H9 (cell line): ENCODE data around the gene EFNA5. TPM values are rescaled to one million over a fixed set of nuclear protein-coding genes. Genes with fewer than 3 reads are reported as not detected.
A peak's percentile ranks its signal among the peaks of the same experiment; 100 is the strongest.

Experiments
- DNase-seq: peaks from one replicate; pipeline ENCODE4 v3.0.0-alpha.2; 2017
- H2AFZ ChIP-seq: one replicate; pipeline ENCODE4 v1.6.1; 2013; ENCODE audit warnings: mild to moderate bottlenecking, low read length, control low read depth, moderate library complexity
- H2AK5ac ChIP-seq: 2 replicates; pipeline ENCODE4 v1.6.1; 2013; ENCODE audit warnings: low read length, control low read depth, mixed read lengths; ENCODE audit not compliant: insufficient read length
- H2BK120ac ChIP-seq: one replicate; pipeline ENCODE4 v1.6.1; 2013; ENCODE audit warnings: low read depth, mild to moderate bottlenecking, low read length, control low read depth, inconsistent platforms; ENCODE audit not compliant: poor library complexity, severe bottlenecking
- H2BK12ac ChIP-seq: 2 replicates; pipeline ENCODE4 v1.6.1; 2013; ENCODE audit warnings: low read length, control low read depth, mixed read lengths, low read depth; ENCODE audit not compliant: insufficient read length
- H2BK15ac ChIP-seq: 2 replicates; pipeline ENCODE4 v1.6.1; 2013; ENCODE audit warnings: low read depth, low read length, control low read depth
- H2BK20ac ChIP-seq: one replicate; pipeline ENCODE4 v1.6.1; 2013; ENCODE audit warnings: low read depth, mild to moderate bottlenecking, low read length, control low read depth, inconsistent platforms; ENCODE audit not compliant: poor library complexity, severe bottlenecking
- H2BK5ac ChIP-seq: 2 replicates; pipeline ENCODE4 v1.6.1; 2013; ENCODE audit warnings: low read length, control low read depth, mixed read lengths; ENCODE audit not compliant: insufficient read length
- H3K14ac ChIP-seq: 2 replicates; pipeline ENCODE4 v1.6.1; 2013; ENCODE audit warnings: low read length, control low read depth; ENCODE audit not compliant: insufficient read depth
- H3K18ac ChIP-seq: 2 replicates; pipeline ENCODE4 v1.6.1; 2013; ENCODE audit warnings: low read depth, mild to moderate bottlenecking, mixed read lengths, low read length, control low read depth; ENCODE audit not compliant: insufficient read length
- H3K23ac ChIP-seq: 2 replicates; pipeline ENCODE4 v1.6.1; 2013; ENCODE audit warnings: low read length, control low read depth, mixed read lengths, low read depth; ENCODE audit not compliant: insufficient read length
- H3K23me2 ChIP-seq: 2 replicates; pipeline ENCODE4 v1.6.1; 2013; ENCODE audit warnings: low read depth, mild to moderate bottlenecking, mixed read lengths, low read length, control low read depth; ENCODE audit not compliant: insufficient read length, poor library complexity, severe bottlenecking
- H3K27ac ChIP-seq: 2 replicates; pipeline ENCODE4 v1.5.1; 2013; ENCODE audit warnings: low read length, control low read depth, mixed read lengths, low read depth; ENCODE audit not compliant: insufficient read length
- H3K27me3 ChIP-seq: 2 replicates; pipeline ENCODE4 v1.6.1; 2013; ENCODE audit warnings: low read length, control low read depth, inconsistent platforms; ENCODE audit not compliant: insufficient read depth
- H3K4ac ChIP-seq: 2 replicates; pipeline ENCODE4 v1.6.1; 2013; ENCODE audit warnings: low read depth, mild to moderate bottlenecking, control low read depth, inconsistent platforms, low read length, moderate library complexity
- H3K4me1 ChIP-seq: 2 replicates; pipeline ENCODE4 v1.6.1; 2013; ENCODE audit warnings: low read length, control low read depth, inconsistent platforms; ENCODE audit not compliant: insufficient read depth
- H3K4me2 ChIP-seq: 2 replicates; pipeline ENCODE4 v1.6.1; 2013; ENCODE audit warnings: low read length, control low read depth, mixed read lengths; ENCODE audit not compliant: insufficient read length, insufficient read depth
- H3K56ac ChIP-seq: 2 replicates; pipeline ENCODE4 v1.6.1; 2013; ENCODE audit warnings: low read depth, mild to moderate bottlenecking, mixed read lengths, low read length, control low read depth; ENCODE audit not compliant: insufficient read length
- H3K79me1 ChIP-seq: 2 replicates; pipeline ENCODE4 v1.6.1; 2013; ENCODE audit warnings: low read depth, mild to moderate bottlenecking, moderate library complexity, low read length, control low read depth, inconsistent platforms; ENCODE audit not compliant: insufficient read depth, poor library complexity, severe bottlenecking
- H3K79me2 ChIP-seq: 2 replicates; pipeline ENCODE4 v1.6.1; 2013; ENCODE audit warnings: low read length, control low read depth, inconsistent platforms; ENCODE audit not compliant: insufficient read depth
- H3K9ac ChIP-seq: 2 replicates; pipeline ENCODE4 v1.6.1; 2013; ENCODE audit warnings: low read length, control low read depth, mixed read lengths; ENCODE audit not compliant: insufficient read length; ENCODE audit errors: extremely low read depth
- H3K9me3 ChIP-seq: one replicate; pipeline ENCODE4 v1.6.1; 2013; ENCODE audit warnings: low read depth, low read length, inconsistent platforms; ENCODE audit not compliant: control insufficient read depth
- H3T11ph ChIP-seq: one replicate; pipeline ENCODE4 v1.6.1; 2013; ENCODE audit warnings: mild to moderate bottlenecking, low read length, control low read depth, inconsistent platforms
- H4K20me1 ChIP-seq: one replicate; pipeline ENCODE4 v1.6.1; 2013; ENCODE audit not compliant: control insufficient read depth, insufficient read length, insufficient read depth
- H4K5ac ChIP-seq: 2 replicates; pipeline ENCODE4 v1.6.1; 2013; ENCODE audit warnings: low read depth, mild to moderate bottlenecking, mixed read lengths, low read length, control low read depth; ENCODE audit not compliant: insufficient read length
- H4K8ac ChIP-seq: replicated peaks from 2 replicates; pipeline ENCODE4 v1.6.1; 2013; ENCODE audit warnings: low read length, control low read depth, mixed read lengths, low read depth; ENCODE audit not compliant: insufficient read length
- H4K91ac ChIP-seq: 2 replicates; pipeline ENCODE4 v1.6.1; 2013; ENCODE audit warnings: low read depth, mild to moderate bottlenecking, moderate library complexity, mixed read lengths, low read length, control low read depth; ENCODE audit not compliant: insufficient read length
- H3K27ac Mint-ChIP-seq, 3 experiments: 2 replicates in 2 of 3; 3 replicates in 1 of 3; pipeline ENCODE4 v1.8.0; 2020 to 2021; ENCODE audit warnings: mixed read lengths in 3 of 3, mild to moderate bottlenecking in 1 of 3, moderate library complexity in 1 of 3
- H3K27me3 Mint-ChIP-seq: 2 replicates; pipeline ENCODE4 v1.8.0; 2021; ENCODE audit warnings: low read depth, mild to moderate bottlenecking, moderate library complexity, mixed read lengths
- H3K36me3 Mint-ChIP-seq, 3 experiments: 2 replicates in 2 of 3; 3 replicates in 1 of 3; pipeline ENCODE4 v1.8.0; 2020 to 2021; ENCODE audit warnings: low read depth in 3 of 3, mixed read lengths in 3 of 3; ENCODE audit not compliant: insufficient read depth in 1 of 3
- H3K4me1 Mint-ChIP-seq, 2 experiments: 2 replicates each; pipeline ENCODE4 v1.8.0; 2020; ENCODE audit warnings: mixed read lengths in 2 of 2
- H3K4me3 Mint-ChIP-seq, 2 experiments: 2 replicates in 1 of 2; 3 replicates in 1 of 2; pipeline ENCODE4 v1.8.0; 2020 to 2021; ENCODE audit warnings: mild to moderate bottlenecking in 2 of 2, mixed read lengths in 2 of 2, moderate library complexity in 1 of 2
- H3K9me3 Mint-ChIP-seq, 2 experiments: 2 replicates in 1 of 2; 3 replicates in 1 of 2; pipeline ENCODE4 v1.8.0; 2020; ENCODE audit warnings: mild to moderate bottlenecking in 2 of 2, mixed read lengths in 2 of 2, moderate library complexity in 1 of 2
- WGBS: extraction: QIAGEN DNeasy Blood & Tissue Kit; methylation state at CpG from one replicate; pipeline ENCODE4 v1.1.7; 2013; ENCODE audit warnings: missing lambda C conversion rate, low lambda C conversion rate, mixed read lengths; ENCODE audit not compliant: insufficient read length; ENCODE audit errors: extremely low coverage; 5-methylcytosine and 5-hydroxymethylcytosine counted together
- total RNA-seq: library from RNA; stranded (reverse); gene quantifications from 2 replicates; pipeline ENCODE4 v1.2.1, GENCODE V29; 2021
- TF ChIP-seq, protein P1 (sequence below): fragments of 200-600 bp; sonication (generic); conservative IDR thresholded peaks from 3 replicates; pipeline ENCODE4 v1.8.0; 2021; ENCODE audit warnings: antibody characterized with exemption, mild to moderate bottlenecking

Gene EFNA5
- total RNA-seq, 1 experiment from 2014 or later: 20.4 TPM

DNA sequence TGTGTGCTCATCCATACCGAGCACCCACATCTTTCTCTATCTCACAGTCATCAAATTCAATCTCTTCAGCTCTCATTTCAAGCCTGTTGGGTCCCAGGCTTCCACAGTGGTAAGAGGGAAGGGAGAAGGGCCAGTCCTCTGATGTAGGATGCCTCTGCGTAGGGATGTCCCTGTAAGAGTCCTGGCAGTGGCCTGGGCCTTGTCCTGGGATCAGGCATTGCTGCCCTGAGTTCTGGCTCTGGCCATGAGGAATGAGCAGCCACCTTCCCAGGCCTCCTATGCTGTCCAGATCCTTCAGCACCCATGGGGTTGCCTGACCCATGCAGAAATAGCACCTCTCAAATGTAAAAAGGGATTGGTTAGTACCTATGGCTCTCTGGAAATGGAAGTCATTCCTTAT is 121.2 kb downstream of the EFNA5 start:
- H3K27ac Mint-ChIP-seq: peak overlapping the region in 2 of 3 experiments; percentile 36 to 78; a peak in 3 of 7 replicates
- Histone ChIP-seq H3K79me1 (no peaks in the 10 kb centered on the region), H3K4me2 (no peak overlapping the region), H2BK5ac (no peak overlapping the region), H2AK5ac (no peak overlapping the region), H3K27me3 (no peaks in the 10 kb centered on the region), H3K56ac (no peak overlapping the region), H3K79me2 (no peaks in the 10 kb centered on the region), H2AFZ (no peak overlapping the region), H3K23ac (no peak overlapping the region), H3K4ac (no peak overlapping the region), H3K27ac (no peak overlapping the region), H4K91ac (no peak overlapping the region), H3K18ac (no peak overlapping the region), H3T11ph (no peak overlapping the region), H3K9ac (no peak overlapping the region), H2BK12ac (no peak overlapping the region), H4K20me1 (no peaks in the 10 kb centered on the region), H3K9me3 (no peaks in the 10 kb centered on the region), H2BK20ac (no peak overlapping the region), H4K5ac (no peak overlapping the region), H2BK15ac (0 out of 2 replicates have a peak overlapping the region, but pooled peaks have one; percentile 97), H4K8ac (no peak overlapping the region), H3K23me2 (no peaks in the 10 kb centered on the region), H2BK120ac (no peak overlapping the region), H3K14ac (no peak overlapping the region), H3K4me1 (no peaks in the 10 kb centered on the region)
- no CpG with 5 or more reads among the region's 2 CpGs for WGBS
- no peak overlapping the region for H3K4me3 Mint-ChIP-seq
- H3K4me1 Mint-ChIP-seq: peaks cover 39 to 42% of the 10 kb centered on the region in 2 experiments
- no peaks in the 10 kb centered on the region for H3K27me3 Mint-ChIP-seq
- no peaks in the 10 kb centered on the region for H3K9me3 Mint-ChIP-seq
- DNase-seq: no peak
- TF ChIP-seq, protein P1, sequence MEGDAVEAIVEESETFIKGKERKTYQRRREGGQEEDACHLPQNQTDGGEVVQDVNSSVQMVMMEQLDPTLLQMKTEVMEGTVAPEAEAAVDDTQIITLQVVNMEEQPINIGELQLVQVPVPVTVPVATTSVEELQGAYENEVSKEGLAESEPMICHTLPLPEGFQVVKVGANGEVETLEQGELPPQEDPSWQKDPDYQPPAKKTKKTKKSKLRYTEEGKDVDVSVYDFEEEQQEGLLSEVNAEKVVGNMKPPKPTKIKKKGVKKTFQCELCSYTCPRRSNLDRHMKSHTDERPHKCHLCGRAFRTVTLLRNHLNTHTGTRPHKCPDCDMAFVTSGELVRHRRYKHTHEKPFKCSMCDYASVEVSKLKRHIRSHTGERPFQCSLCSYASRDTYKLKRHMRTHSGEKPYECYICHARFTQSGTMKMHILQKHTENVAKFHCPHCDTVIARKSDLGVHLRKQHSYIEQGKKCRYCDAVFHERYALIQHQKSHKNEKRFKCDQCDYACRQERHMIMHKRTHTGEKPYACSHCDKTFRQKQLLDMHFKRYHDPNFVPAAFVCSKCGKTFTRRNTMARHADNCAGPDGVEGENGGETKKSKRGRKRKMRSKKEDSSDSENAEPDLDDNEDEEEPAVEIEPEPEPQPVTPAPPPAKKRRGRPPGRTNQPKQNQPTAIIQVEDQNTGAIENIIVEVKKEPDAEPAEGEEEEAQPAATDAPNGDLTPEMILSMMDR: no peak
- H3K36me3 Mint-ChIP-seq: no peaks in the 10 kb centered on the region
